IPS DF 19.7 (cell line): ENCODE results near the gene ITCH.

Experiments used
- DNase-seq: peaks from one replicate; pipeline ENCODE4 v3.0.0-alpha.2; 2013; ENCODE audit warnings: low read depth, low spot score

The ITCH gene

GRCh38 chr20:34529742-34530141 lies 166.7 kb downstream of the ITCH start:
- DNase-seq, result no peak

- no peak for DNase-seq
Observed at GRCh38 chr20:34530342-34530741, 167.3 kb downstream of the ITCH start.

GRCh38 chr20:34531608-34532265 lies 168.7 kb downstream of the ITCH start:
- no peak for DNase-seq

GRCh38 chr20:34532320-34532719 lies 169.2 kb downstream of the ITCH start:
- DNase-seq, result no peak

- no peak for DNase-seq
Observed at GRCh38 chr20:34532756-34533155, 169.7 kb downstream of the ITCH start.

GRCh38 chr20:34534391-34535165 lies 171.5 kb downstream of the ITCH start:
- no peak for DNase-seq

GRCh38 chr20:34535301-34535840 lies 172.3 kb downstream of the ITCH start:
- DNase-seq, result no peak

GRCh38 chr20:34535857-34536256 lies 172.8 kb downstream of the ITCH start:
- no peak for DNase-seq

- DNase-seq, result no peak
Observed at GRCh38 chr20:34536798-34537394, 173.8 kb downstream of the ITCH start.

GRCh38 chr20:34537651-34538050 lies 174.6 kb downstream of the ITCH start:
- DNase-seq, result no peak

GRCh38 chr20:34538671-34539123 lies 175.6 kb downstream of the ITCH start:
- DNase-seq, result no peak

- no peak for DNase-seq
Observed at GRCh38 chr20:34539756-34540155, 176.7 kb downstream of the ITCH start.

- DNase-seq, result no peak
Observed at GRCh38 chr20:34540596-34541263, 177.7 kb downstream of the ITCH start.

- DNase-seq, result no peak
Observed at GRCh38 chr20:34541264-34541901, 178.3 kb downstream of the ITCH start.

- DNase-seq, result no peak
Observed at GRCh38 chr20:34541917-34542316, 178.8 kb downstream of the ITCH start.

GRCh38 chr20:34542439-34542838 lies 179.4 kb downstream of the ITCH start:
- no peak for DNase-seq

- DNase-seq, result no peak
Observed at GRCh38 chr20:34543463-34544056, 180.5 kb downstream of the ITCH start.

GRCh38 chr20:34544109-34544796 lies 181.2 kb downstream of the ITCH start:
- DNase-seq, result no peak

GRCh38 chr20:34546751-34547181 lies 183.7 kb downstream of the ITCH start:
- DNase-seq, result no peak

GRCh38 chr20:34547844-34548613 lies 185.0 kb downstream of the ITCH start:
- DNase-seq, result no peak
